T-helper 17 cell (primary cell): ENCODE measurements around the gene ASIC3. TPM values are rescaled to one million over a fixed set of nuclear protein-coding genes. Genes with fewer than 3 reads are reported as not detected.

ENCODE experiments used
- ATAC-seq: fragments of 150-1000 bp; cut with Tn5 transposase; 2 replicates; pipeline ENCODE4 v1.10.0; 2021; ENCODE audit warnings: mild to moderate bottlenecking, moderate library complexity
- DNase-seq, 3 donors: peaks; one replicate each; pipeline versions ENCODE4 v3.0.0 to v3.0.0-alpha.2; 2020 to 2021
- H3K9me3 ChIP-seq: one replicate; pipeline ENCODE4 v1.7.0; 2013; ENCODE audit warnings: low read length, mild to moderate bottlenecking; ENCODE audit not compliant: control insufficient read depth, poor library complexity, severe bottlenecking
- H3K27ac Mint-ChIP-seq: one replicate; pipeline ENCODE4 v1.8.0; 2022; ENCODE audit warnings: mild to moderate bottlenecking, moderate library complexity, mixed read lengths
- H3K27me3 Mint-ChIP-seq: one replicate; pipeline ENCODE4 v1.8.0; 2022; ENCODE audit warnings: mixed read lengths
- H3K36me3 Mint-ChIP-seq: one replicate; pipeline ENCODE4 v1.8.0; 2022; ENCODE audit warnings: low read depth, mixed read lengths
- H3K4me1 Mint-ChIP-seq: one replicate; pipeline ENCODE4 v1.8.0; 2022; ENCODE audit warnings: mild to moderate bottlenecking, mixed read lengths
- H3K4me3 Mint-ChIP-seq: one replicate; pipeline ENCODE4 v1.8.0; 2022; ENCODE audit warnings: mild to moderate bottlenecking, moderate library complexity, mixed read lengths
- total RNA-seq, 4 donors: library from RNA in 2 of 4; stranded (reverse) in 2 of 4; gene quantifications; one replicate each; pipeline ENCODE4 v1.2.3 and lab custom pipeline; 2022 to 2026

Gene ASIC3
- total RNA-seq, 2 donors from 2014 or later = 6.7 to 9.1 TPM

DNA sequence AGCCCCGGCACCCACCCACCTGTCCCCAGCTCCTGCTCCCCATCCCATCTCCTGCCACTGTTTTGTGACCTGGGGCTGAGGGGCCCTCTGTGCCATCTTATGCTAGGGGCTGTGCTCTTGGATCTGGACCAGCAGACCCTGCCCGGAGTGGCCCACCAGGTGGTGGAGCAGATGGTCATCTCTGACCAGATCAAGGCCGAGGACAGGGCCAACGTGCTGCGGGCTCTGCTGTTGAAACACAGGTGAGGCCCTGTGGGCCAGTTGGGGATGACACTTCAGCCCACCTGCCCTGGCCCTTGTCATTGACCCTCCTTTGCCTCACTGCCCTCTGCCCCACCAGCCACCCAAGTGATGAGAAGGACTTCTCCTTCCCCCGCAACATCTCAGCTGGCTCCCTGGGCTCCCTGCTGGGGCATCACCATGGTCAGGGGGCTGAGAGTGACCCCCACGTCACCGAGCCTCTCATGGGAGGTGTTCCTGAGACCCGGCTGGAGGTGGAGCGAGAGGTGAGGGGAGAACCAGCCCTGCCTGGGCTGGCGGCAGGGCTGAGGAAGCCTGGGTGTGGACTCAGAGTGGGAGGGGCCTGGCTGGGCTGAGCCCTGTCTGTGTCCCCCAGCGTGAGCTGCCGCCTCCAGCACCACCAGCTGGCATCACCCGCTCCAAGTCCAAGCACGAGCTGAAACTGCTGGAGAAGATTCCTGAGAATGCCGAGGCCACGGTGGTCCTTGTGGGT lies 21.7 kb downstream of the ASIC3 start:
- H3K9me3 ChIP-seq = no peaks in the 10 kb centered on the region
- peaks cover 5% of the 10 kb centered on the region for H3K4me1 Mint-ChIP-seq
- no peak overlapping the region for H3K27ac Mint-ChIP-seq
- H3K4me3 Mint-ChIP-seq = no peak overlapping the region
- peaks cover 3% of the 10 kb centered on the region for H3K36me3 Mint-ChIP-seq
- H3K27me3 Mint-ChIP-seq = no peaks in the 10 kb centered on the region
- no peak for ATAC-seq
- DNase-seq = no peak

DNA sequence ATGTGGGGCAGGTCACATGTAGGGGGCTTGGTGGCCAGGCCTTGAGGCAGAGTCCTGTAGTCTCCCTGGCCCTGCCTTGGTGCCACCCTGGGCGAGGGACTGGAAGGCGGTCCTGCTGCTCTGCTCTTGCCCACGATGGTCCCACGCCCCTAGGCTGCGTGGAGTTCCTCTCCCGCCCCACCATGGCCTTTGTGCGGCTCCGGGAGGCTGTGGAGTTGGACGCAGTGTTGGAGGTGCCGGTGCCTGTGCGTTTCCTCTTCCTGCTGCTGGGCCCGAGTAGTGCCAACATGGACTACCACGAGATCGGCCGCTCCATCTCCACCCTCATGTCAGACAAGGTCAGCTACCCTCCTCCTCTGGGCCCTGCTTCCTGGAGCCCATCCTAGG lies 22.2 kb downstream of the ASIC3 start:
- H3K27ac Mint-ChIP-seq = no peak overlapping the region
- no peak for ATAC-seq
- H3K4me1 Mint-ChIP-seq = peaks cover 4% of the 10 kb centered on the region
- no peak for DNase-seq
- no peak overlapping the region for H3K4me3 Mint-ChIP-seq
- H3K27me3 Mint-ChIP-seq = no peaks in the 10 kb centered on the region
- H3K9me3 ChIP-seq = no peaks in the 10 kb centered on the region
- H3K36me3 Mint-ChIP-seq = no peaks in the 10 kb centered on the region

DNA sequence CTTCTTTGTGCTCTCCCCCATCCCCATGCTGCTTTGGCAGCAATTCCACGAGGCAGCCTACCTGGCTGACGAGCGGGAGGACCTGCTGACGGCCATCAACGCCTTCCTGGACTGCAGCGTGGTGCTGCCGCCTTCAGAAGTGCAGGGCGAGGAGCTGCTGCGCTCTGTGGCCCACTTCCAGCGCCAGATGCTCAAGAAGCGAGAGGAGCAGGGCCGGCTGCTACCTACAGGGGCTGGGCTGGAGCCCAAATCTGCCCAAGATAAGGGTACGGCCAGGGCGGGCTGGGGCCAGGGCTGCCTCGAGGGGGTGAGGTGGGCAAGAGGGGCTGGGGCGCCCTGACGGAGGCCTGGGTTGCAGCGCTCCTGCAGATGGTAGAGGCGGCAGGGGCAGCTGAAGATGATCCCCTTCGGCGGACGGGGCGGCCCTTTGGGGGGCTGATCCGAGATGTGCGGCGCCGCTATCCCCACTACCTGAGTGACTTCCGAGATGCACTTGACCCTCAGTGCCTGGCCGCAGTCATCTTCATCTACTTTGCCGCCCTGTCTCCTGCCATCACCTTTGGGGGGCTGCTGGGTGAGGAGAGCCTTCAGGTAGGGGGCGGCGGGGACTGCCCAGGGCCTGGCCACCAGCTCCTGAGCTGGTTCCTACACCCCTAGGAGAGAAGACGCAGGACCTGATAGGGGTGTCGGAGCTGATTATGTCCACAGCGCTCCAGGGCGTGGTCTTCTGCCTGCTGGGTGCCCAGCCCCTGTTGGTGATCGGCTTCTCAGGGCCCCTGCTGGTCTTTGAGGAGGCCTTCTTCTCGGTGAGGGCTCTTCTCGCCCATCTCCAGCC lies 22.9 kb downstream of the ASIC3 start:
- no peak for DNase-seq
- Mint-ChIP-seq H3K36me3 (no peaks in the 10 kb centered on the region), H3K4me1 (peaks cover 4% of the 10 kb centered on the region), H3K27me3 (no peaks in the 10 kb centered on the region), H3K27ac (no peak overlapping the region), H3K4me3 (no peak overlapping the region)
- ATAC-seq = no peak
- no peaks in the 10 kb centered on the region for H3K9me3 ChIP-seq

DNA sequence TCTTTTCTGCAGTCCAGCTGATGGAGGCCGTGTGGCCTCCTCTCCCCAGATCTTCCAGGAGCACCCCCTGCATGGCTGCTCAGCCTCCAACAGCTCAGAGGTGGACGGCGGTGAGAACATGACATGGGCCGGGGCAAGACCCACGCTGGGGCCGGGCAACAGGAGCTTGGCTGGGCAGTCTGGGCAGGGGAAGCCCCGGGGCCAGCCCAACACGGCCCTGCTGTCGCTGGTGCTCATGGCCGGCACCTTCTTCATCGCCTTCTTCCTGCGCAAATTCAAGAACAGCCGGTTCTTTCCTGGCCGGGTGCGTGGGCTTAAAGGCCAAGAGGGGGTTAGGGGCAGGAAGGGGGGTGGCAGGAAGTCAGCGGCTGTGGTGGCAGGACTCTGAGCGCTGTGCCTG lies 25.7 kb downstream of the ASIC3 start:
- peaks cover 8% of the 10 kb centered on the region for H3K4me1 Mint-ChIP-seq
- H3K36me3 Mint-ChIP-seq = no peaks in the 10 kb centered on the region
- H3K9me3 ChIP-seq = no peaks in the 10 kb centered on the region
- ATAC-seq (no peak), DNase-seq (no peak)
- H3K4me3 Mint-ChIP-seq = no peak overlapping the region
- no peaks in the 10 kb centered on the region for H3K27me3 Mint-ChIP-seq
- no peak overlapping the region for H3K27ac Mint-ChIP-seq

DNA sequence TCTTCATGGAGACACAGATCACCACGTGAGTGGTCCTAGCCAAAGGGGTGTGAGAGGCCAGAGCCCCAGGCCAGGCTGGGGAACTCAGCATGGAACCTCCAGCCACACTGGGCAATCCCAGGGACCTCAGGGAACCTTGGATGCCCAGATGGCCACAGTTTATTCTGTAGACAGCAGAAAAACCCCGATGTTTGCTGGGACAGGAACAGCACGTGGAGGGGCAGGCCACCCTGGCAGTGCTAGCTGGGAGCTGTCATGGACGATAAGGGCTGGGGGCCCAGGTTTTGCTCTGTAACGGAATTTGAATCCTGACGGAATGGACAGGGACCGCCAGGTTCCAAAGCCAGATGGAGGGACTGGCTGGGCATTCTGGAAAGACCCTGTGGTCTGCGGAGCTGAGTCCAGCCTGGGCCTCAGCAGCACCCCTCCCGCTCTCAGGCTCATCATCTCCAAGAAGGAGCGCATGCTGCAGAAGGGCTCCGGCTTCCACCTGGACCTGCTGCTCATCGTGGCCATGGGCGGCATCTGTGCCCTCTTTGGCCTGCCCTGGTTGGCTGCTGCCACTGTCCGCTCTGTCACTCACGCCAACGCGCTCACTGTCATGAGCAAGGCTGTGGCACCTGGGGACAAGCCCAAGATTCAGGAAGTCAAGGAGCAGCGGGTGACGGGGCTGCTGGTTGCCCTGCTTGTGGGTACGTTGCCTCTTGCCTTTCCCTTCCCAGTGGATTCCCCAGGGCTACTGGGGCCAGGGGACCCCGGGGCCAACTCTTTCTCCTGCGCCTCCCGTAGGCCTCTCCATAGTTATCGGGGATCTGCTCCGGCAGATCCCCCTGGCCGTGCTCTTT lies 26.7 kb downstream of the ASIC3 start:
- Mint-ChIP-seq H3K27ac (no peak overlapping the region), H3K36me3 (no peaks in the 10 kb centered on the region), H3K27me3 (no peaks in the 10 kb centered on the region), H3K4me3 (no peak overlapping the region), H3K4me1 (peaks cover 10% of the 10 kb centered on the region)
- no peaks in the 10 kb centered on the region for H3K9me3 ChIP-seq
- ATAC-seq = no peak
- DNase-seq = no peak

DNA sequence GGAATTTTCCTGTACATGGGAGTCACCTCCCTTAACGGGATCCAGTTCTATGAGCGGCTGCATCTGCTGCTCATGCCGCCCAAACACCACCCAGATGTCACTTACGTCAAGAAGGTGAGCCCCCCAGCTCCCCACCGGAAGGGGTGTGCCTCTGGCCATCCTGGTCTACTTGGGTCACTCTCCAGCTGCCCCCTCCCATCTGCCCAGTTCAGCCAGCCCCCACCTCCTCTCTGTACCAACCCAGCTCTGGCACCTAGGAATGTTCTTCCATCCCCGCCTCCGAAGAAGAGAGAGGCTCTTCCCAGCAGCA lies 27.3 kb downstream of the ASIC3 start:
- peaks cover 9% of the 10 kb centered on the region for H3K4me1 Mint-ChIP-seq
- no peak overlapping the region for H3K27ac Mint-ChIP-seq
- no peaks in the 10 kb centered on the region for H3K36me3 Mint-ChIP-seq
- ATAC-seq (no peak), DNase-seq (no peak)
- no peaks in the 10 kb centered on the region for H3K9me3 ChIP-seq
- H3K4me3 Mint-ChIP-seq = no peak overlapping the region
- H3K27me3 Mint-ChIP-seq = no peaks in the 10 kb centered on the region

DNA sequence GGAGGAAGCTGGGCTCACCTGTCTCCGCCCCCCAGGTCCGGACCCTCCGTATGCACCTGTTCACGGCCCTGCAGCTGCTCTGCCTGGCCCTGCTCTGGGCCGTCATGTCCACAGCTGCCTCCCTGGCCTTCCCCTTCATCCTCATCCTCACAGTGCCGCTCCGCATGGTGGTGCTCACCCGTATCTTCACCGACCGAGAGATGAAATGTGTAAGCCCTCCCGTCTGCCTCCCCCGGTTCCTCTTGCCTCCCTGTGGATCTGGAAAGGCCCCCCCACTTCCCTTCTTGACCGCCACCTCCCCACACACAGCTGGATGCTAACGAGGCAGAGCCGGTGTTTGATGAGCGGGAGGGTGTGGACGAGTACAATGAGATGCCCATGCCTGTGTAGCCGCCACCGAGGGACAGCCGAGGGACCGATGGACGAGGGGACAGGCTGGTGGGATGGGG lies 27.7 kb downstream of the ASIC3 start:
- Mint-ChIP-seq H3K36me3 (no peaks in the 10 kb centered on the region), H3K4me1 (peaks cover 8% of the 10 kb centered on the region), H3K27ac (no peak overlapping the region), H3K27me3 (no peaks in the 10 kb centered on the region), H3K4me3 (no peak overlapping the region)
- no peaks in the 10 kb centered on the region for H3K9me3 ChIP-seq
- DNase-seq = no peak
- ATAC-seq = no peak

DNA sequence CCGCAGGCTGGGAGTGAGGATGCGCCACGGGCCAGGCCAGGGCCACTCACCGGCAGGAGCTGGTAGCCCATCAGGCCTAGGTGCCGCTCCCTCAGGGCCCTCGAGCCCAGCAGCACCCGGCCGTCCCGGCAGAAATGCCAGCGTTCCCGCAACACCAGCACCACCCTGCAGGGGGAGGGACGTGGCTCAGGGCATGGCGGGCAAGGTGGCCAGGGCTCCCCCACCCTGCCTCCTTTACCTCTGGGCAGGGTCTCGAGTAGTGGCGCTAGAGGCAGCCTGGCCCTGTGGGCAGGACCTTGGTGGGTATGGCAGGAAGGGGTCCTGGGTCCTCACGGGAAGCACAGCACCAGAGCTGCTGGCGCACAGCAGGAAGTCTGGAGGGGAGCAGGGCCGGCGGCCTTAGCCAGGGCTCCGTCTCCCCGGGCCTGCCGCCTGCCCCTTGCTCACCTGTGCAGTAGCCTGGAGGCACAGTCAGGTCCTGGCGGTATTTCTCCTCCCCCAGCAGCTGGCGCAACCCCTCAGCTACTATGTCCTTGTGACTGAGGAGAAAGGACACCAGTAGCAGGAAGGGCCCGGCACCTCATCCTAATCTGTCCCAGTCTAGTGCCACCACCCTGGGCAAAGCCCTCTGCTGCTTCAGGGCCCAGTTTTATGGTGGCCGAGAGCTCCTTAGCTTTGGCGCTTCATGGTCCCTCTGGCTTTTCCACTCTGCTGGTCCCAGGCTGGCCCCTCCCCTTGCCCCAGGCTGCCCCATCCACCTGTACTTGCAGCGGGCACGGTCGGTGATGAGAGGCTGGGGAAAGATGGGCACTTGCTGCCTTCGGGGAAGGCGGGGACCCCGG lies 28.8 kb downstream of the ASIC3 start:
- DNase-seq = no peak
- no peak for ATAC-seq
- Mint-ChIP-seq H3K27me3 (no peaks in the 10 kb centered on the region), H3K36me3 (no peaks in the 10 kb centered on the region), H3K4me1 (peaks cover 8% of the 10 kb centered on the region), H3K27ac (no peak overlapping the region), H3K4me3 (no peak overlapping the region)
- no peaks in the 10 kb centered on the region for H3K9me3 ChIP-seq

DNA sequence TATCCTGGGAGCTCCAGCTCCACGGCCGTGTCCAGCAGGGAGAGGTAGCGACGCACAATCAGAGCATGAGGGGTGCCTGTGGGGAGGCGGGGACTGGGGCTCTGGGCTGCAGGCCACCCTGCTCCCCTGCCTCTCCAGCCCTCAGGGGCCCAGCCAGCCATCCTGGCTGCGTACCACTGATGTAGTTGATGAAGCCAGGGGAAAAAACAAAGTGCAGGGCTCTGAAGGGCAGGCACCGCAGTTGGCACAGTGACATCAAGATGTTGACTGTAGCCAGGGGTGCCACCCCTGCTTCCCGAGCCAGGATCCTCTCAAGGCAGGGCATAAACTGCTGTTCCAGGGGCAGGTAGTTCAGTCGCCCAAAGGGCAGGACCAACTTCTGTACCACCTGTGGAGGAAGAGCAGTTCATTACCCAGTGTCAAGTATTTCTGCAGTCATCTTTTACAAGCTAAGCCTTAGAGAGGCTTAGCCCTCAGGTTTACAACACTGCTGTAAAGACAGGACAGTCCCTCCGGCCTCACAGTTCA lies 29.4 kb downstream of the ASIC3 start:
- Mint-ChIP-seq H3K27ac (no peak overlapping the region), H3K27me3 (no peaks in the 10 kb centered on the region), H3K4me1 (peaks cover 11% of the 10 kb centered on the region), H3K4me3 (peak overlapping the region; percentile 36), H3K36me3 (peaks cover 2% of the 10 kb centered on the region)
- DNase-seq = no peak
- H3K9me3 ChIP-seq = no peaks in the 10 kb centered on the region
- ATAC-seq = no peak

DNA sequence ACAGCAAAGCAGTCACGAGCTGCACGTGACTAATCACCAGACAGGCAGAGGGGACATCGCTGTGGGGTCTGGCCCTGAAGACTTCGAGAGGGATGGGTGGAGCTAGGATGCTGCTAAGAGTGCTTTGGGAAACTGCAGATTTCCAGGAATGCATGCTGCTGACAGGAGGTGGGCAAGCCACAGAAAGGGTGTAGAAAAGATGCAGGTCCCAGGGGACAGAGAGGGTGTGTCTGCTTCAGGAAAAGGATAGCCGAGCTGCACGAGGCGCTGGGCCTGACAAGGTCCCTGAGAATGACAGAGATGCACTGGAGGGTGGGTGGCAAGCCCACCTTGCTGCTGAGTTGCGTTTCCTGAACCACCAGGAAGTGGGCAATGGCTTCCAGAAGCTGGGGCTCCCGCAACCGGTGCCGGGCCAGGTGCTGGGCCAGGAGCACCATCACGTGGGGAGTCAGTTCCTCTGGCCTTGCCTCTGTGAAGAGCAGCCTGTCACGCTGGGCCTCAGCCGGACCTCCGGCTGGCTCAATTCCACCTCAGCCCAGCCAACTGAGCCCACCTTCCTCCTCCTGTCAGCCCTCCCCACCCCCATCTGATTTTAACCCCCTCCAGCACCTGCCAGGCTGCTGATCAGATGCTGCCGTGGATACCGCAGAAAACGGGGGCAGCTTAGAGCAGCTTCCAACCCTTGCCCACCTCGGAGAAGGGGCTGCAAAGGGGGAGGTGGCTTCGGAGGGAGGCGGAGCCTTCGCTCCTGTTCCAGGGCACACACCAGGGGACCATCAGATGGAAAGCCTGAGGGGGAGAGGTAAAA lies 30.1 kb downstream of the ASIC3 start:
- H3K4me1 Mint-ChIP-seq = peaks cover 14% of the 10 kb centered on the region
- H3K27ac Mint-ChIP-seq = no peak overlapping the region
- ATAC-seq (no peak), DNase-seq (no peak)
- H3K27me3 Mint-ChIP-seq = no peaks in the 10 kb centered on the region
- H3K36me3 Mint-ChIP-seq = peaks cover 3% of the 10 kb centered on the region
- no peaks in the 10 kb centered on the region for H3K9me3 ChIP-seq
- H3K4me3 Mint-ChIP-seq = peak overlapping the region; percentile 36

DNA sequence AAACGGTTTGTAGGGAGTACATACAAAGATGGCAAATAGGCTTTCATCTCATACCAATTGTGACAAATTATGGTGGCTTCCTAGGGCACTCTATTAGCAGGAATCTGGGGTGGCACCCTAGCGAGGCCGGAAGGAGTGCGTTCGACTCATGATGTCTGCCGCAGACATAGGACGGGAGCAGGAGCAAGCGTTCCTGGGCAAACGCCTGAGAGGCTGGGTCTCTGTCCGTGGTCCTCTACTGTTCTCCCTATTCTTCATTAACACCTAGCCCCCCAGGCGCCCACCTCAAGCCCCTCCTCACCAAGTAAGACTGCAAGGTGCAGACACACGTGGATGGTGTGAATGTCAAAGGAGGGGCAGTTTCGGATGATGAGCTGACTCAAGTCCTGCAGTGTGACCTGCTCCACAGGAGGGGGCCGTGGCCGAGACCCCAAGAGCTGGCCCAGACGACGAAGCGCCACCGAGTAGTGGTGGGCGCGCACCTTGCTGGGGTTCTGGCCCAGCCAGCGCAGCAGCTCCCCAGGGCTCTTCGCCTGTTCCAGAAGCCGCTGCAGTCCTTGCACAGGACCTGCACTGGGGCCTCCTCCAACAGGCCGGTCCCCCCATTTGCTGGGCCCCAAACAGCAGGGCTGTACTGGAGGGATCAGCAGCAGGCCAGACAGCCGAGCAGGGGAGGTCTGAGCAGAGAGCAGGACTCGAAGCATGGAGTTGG lies 31.0 kb downstream of the ASIC3 start:
- Mint-ChIP-seq H3K4me1 (peaks cover 16% of the 10 kb centered on the region), H3K27ac (peak overlapping the region; percentile 49), H3K27me3 (no peaks in the 10 kb centered on the region), H3K4me3 (peak overlapping the region; percentile 84), H3K36me3 (peaks cover 3% of the 10 kb centered on the region)
- no peak for DNase-seq
- no peaks in the 10 kb centered on the region for H3K9me3 ChIP-seq
- no peak for ATAC-seq
